GM19463 (cell line): Measurements from ENCODE around the gene FBXO33.

ENCODE experiments used
- ATAC-seq: cut with Tn5 transposase; IDR thresholded peaks from one replicate; pipeline ENCODE4 v1.9.1; 2021; ENCODE audit warnings: mild to moderate bottlenecking, moderate library complexity; ENCODE audit not compliant: unreplicated experiment

FBXO33 gene

DNA sequence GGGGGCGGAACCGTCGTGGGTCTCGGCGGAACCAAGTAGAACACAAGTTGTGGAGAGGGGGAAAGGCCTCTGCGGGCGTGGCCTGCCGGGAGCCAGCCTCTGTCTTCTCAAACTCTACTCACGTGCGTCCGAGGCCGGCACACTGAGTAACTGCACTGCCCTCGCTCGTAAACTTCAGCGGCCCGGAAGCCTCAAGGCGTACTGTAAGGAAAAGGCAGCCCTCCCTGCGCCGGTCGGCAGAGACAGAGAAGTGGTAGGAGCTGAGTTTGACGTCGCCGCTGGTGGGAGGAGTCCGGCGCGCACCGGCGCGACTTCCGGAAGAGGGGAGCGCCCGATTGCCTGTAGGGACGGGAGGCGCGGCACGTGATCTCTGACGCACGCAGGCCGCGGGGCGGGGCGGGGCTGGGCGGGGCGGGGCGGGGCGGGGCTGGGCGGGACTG lies at the start of gene FBXO33:
Gene FBXO33, minus strand, starts transcription at position 255 of the 440 bp plus-strand sequence. CDS start 271 bp downstream, outside the sequence.
- ATAC-seq = peak; percentile 76

GRCh38 chr14:39474416-39474911 lies 42.2 kb upstream of the FBXO33 start:
- ATAC-seq = peak; percentile 98

DNA sequence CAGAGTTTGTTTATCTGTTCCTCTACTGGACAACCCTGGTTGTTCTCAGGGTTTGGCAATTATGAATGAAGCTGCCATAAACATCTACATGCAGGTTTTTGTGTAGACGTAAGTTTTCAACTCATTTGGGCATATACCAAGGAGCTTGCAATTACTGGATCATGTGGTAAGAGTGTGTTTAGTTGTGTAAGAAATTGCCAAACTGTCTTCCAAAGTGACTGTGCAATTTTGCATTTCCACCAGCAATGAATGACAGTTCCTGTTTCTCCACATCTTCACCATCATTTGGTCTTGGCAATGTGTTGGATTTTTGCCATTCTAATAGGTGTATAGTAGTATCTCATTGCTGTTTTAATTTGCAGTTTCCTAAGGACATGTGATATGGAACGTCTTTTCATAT lies 39.8 kb upstream of the FBXO33 start:
- no peak for ATAC-seq

- ATAC-seq = peak; percentile 96
Measured at GRCh38 chr14:39469094-39469710, 37.0 kb upstream of the FBXO33 start.

DNA sequence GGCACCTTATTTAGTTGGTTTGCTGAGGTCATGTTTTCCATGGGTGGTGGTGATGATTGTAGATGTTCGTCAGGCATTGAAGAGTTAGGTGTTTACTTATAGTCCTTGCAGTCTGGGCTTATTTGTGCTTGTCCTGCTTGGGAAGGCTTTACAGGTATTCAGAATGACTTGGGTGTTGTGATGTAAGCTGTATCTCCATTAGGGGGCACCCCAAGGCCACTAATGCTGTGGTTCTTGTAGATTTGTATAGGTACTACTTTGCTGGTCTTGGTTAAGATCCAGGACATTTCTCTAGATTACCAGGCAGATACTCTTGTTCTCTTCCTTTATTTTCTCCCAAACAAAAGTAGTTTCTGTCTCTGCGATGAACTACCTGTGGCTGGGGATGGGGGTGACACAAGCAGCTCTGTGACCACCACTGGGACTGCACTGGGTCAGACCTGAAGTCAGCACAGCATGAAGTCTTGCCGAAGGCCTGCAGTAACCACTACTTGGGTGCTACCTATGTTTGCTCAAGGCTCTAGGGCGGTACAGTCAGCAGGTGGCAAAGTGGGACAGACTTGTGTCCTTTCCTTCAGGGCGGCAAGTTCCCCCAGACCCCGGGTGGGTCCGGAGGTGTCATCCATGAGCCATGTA lies 35.8 kb upstream of the FBXO33 start:
- ATAC-seq = peak; percentile 44

GRCh38 chr14:39459795-39460478 lies 27.7 kb upstream of the FBXO33 start:
- ATAC-seq = no peak

GRCh38 chr14:39456702-39457250 lies 24.5 kb upstream of the FBXO33 start:
- ATAC-seq = no peak

DNA sequence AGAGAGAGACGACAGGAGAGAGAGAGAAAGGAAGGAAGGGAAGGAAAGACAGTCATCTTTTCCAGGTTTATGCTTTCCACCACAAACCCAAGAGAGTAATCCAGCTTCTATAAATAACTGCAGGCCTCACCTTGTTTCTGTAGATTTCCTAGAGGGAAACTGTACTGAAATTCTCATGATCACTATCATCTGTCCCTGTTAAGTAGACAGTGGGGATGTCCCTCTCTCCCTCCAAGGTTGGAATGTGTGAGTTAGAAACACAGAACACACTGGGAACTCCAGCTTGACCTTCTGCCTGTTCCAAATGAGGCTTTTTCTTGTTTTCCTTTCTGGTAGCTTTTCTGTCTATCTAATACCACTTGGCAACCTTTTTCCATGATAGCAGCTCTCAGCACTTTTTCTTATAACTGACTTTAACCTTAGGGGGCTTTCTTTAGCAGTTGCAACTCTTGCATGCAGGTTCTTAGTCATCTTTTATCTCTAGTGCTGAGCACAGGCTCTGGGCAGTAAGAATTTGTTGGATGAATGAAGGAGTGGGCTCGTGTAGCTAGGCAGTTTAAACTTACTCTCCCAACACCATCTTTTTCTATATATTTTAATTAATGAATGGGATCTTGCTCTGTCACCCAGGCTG lies 22.8 kb upstream of the FBXO33 start:
- ATAC-seq = no peak

- ATAC-seq = no peak
Measured at GRCh38 chr14:39452680-39453079, 20.4 kb upstream of the FBXO33 start.

GRCh38 chr14:39451811-39452210 lies 19.6 kb upstream of the FBXO33 start:
- ATAC-seq = peak; percentile 48

- ATAC-seq = no peak
Measured at GRCh38 chr14:39447175-39447661, 15.0 kb upstream of the FBXO33 start.

GRCh38 chr14:39446131-39446744 lies 14.0 kb upstream of the FBXO33 start:
- ATAC-seq = peak; percentile 49

- no peak for ATAC-seq
Measured at GRCh38 chr14:39442293-39442692, 10.1 kb upstream of the FBXO33 start.

DNA sequence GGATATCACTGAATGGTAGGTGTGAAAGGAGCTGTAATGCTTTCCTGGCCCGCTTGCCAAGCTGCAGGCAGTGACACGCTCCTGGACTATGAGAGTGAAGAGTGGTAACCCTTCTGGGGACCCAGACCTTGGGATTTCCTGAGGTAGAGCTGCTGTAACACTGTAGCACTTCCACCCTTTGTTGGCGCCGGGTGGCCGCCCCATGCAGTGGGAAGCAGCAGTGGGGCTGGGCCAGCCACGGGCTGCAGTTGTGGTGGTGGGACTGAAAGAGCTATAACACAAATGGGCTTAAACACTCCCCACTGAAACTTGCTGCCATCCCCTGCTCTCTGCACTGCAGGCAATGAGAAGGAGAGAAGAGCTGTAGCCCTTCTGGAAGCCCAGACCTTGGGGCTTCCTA lies 9.6 kb upstream of the FBXO33 start:
- no peak for ATAC-seq

DNA sequence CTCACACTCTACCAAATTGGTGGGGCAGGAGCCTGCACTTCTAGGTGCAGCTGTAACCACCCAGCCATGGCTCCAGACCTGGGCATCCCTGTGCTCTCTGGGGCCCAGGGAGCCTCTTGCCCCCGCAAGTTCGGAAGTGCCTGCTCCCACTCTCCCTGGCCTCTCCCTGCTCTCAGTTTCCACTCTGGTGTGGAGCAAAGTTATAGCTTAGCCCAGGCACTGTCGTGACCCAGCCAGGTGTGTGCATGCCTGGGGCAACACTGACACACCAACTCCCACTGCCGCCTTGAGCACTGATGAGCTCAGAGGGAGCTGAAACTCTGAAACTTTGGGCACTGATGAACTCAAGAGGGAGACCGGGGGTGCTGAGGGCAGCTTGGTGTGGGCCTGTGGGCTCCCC lies 8.7 kb upstream of the FBXO33 start:
- no peak for ATAC-seq

DNA sequence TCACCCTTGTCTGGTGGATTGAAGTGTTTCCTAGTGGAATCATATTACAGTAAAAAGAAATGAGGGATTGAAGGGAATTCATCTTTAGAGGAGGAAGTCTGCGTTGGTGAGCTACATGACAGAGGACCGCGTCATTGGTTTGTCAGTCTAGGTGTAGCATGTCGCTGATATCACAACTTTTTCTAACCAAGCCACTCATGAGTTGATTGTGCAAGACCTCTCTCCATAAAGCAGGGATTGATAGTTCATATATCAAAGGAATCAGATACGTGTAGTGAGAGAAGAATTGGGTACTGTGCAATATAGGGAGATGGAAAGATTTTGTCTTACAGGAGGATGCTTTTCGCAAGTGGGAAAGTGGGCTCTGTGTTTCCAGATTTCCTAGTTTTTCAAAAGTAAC lies 3.0 kb upstream of the FBXO33 start:
- ATAC-seq = no peak

GRCh38 chr14:39434401-39434800 lies 2.2 kb upstream of the FBXO33 start:
- no peak for ATAC-seq

DNA sequence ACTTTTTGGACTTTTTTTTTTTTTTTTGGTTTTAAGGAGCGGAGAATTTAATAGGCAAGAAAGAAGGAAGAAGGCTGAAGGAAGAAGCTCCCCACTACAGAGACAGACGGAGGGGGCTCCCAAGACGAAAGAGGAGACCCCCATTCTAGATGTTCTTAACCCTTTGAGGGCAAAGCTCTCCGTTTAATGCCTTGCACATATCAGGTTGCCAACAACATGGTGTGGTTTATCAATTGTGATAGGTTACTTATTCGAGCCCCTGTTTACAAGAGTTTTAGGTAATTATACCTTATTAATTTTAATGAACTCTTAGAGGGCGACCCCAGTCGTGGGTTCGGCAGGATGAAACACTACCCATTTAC lies 1.2 kb upstream of the FBXO33 start:
- ATAC-seq = no peak

DNA sequence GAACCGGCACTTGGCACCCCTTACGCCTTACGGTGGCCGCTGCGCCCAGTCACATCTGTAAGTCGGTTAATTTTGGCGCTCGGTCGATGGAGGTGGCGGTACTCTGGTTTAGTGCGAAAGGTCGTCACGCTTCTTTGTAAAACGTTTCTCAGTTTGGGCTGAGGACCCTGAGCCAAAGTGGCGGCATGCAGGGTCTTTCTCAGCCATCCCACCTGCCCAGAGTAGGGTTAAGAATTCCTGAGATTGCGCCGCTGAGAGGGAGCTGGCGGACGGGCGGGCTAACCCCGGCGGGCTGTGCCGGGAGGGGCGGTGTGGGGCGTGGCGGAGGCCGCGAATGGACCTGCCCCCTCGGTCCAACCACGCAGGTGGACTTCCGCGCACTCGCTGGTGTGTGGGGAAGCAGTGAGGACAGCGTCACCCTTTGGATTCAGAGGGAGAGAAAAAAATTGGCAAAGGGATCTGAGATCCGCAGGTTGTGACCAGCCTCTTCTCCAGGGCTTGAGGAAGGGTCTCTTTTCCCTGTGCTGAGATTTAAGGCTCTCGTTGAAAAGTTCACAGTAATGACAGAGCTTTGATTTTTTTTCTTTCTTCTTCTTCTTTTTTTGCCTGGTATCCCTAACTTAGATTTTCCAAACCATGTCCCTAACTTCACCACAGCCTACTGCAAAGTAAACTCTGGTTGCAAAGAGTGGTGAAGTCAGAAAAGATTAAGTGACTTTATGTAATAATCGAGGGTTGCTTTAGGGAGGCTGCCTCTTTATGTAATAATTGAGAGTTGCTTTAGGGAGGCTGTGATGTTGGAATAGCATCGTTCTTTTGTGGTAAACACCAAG lies 602 bp upstream of the FBXO33 start:
- peak; percentile 61 for ATAC-seq
